SK-N-SH treated with all-trans-retinoic acid at 6 μM for 48 hours (cell line): ENCODE data around the gene EDAR.

ENCODE experiments used
- ATAC-seq: fragments of 200-7000 bp; cut with Tn5 transposase; 3 replicates; pipeline ENCODE4 v1.9.1; 2020; ENCODE audit warnings: mild to moderate bottlenecking, moderate library complexity
- ARNTL ChIP-seq: fragments of 450-650 bp; formaldehyde crosslinking; IDR thresholded peaks from 2 replicates; pipeline ENCODE4 v1.5.0; 2020; ENCODE audit warnings: low read depth, mild to moderate bottlenecking, moderate library complexity, borderline replicate concordance
- BACH2 ChIP-seq: fragments of 250-450 bp; sonication (Bioruptor Pico); IDR thresholded peaks from 2 replicates; pipeline ENCODE4 v1.9.0; 2021; ENCODE audit warnings: mild to moderate bottlenecking, borderline replicate concordance
- CREB5 ChIP-seq: fragments of 250-450 bp; sonication (Bioruptor Pico); IDR thresholded peaks from 2 replicates; pipeline ENCODE4 v1.5.1; 2020; ENCODE audit warnings: low read depth, mild to moderate bottlenecking, moderate library complexity
- CSDC2 ChIP-seq: fragments of 250-450 bp; sonication (Bioruptor Pico); IDR thresholded peaks from 2 replicates; pipeline ENCODE4 v1.5.0; 2020; ENCODE audit warnings: mild to moderate bottlenecking, moderate library complexity
- CSRNP3 ChIP-seq: fragments of 250-450 bp; sonication (Bioruptor Pico); IDR thresholded peaks from 2 replicates; pipeline ENCODE4 v1.5.1; 2021; ENCODE audit warnings: mild to moderate bottlenecking, moderate library complexity
- ESRRG ChIP-seq: fragments of 250-450 bp; sonication (Bioruptor Pico); IDR thresholded peaks from 2 replicates; pipeline ENCODE4 v1.6.1; 2021; ENCODE audit warnings: mild to moderate bottlenecking
- ISL1 ChIP-seq: fragments of 250-450 bp; sonication (Bioruptor Pico); IDR thresholded peaks from 2 replicates; pipeline ENCODE4 v2.1.2; 2022; ENCODE audit warnings: mild to moderate bottlenecking, moderate library complexity
- OSR1 ChIP-seq: fragments of 250-450 bp; sonication (Bioruptor Pico); IDR thresholded peaks from 2 replicates; pipeline ENCODE4 v1.8.0; 2022; ENCODE audit warnings: moderate library complexity, mild to moderate bottlenecking, inconsistent platforms
- PATZ1 ChIP-seq: fragments of 250-450 bp; sonication (Bioruptor Pico); IDR thresholded peaks from 2 replicates; pipeline ENCODE4 v1.8.0; 2020; ENCODE audit warnings: mild to moderate bottlenecking, moderate library complexity, borderline replicate concordance
- PPARA ChIP-seq: fragments of 250-450 bp; sonication (Bioruptor Pico); IDR thresholded peaks from 2 replicates; pipeline ENCODE4 v1.5.0; 2020; ENCODE audit warnings: mild to moderate bottlenecking, borderline replicate concordance
- SNAI2 ChIP-seq: fragments of 250-450 bp; sonication (Bioruptor Pico); IDR thresholded peaks from 2 replicates; pipeline ENCODE4 v1.5.0; 2020; ENCODE audit warnings: mild to moderate bottlenecking, moderate library complexity
- TCF4 ChIP-seq: fragments of 250-450 bp; sonication (Bioruptor Pico); IDR thresholded peaks from 2 replicates; pipeline ENCODE4 v1.8.0; 2021; ENCODE audit warnings: mild to moderate bottlenecking, moderate library complexity, borderline replicate concordance
- TOX ChIP-seq: fragments of 250-450 bp; sonication (Bioruptor Pico); IDR thresholded peaks from 2 replicates; pipeline ENCODE4 v1.8.0; 2021; ENCODE audit warnings: mild to moderate bottlenecking, moderate library complexity, borderline replicate concordance
- TSHZ2 ChIP-seq: fragments of 250-450 bp; sonication (Bioruptor Pico); IDR thresholded peaks from 2 replicates; pipeline ENCODE4 v1.5.0; 2020; ENCODE audit warnings: mild to moderate bottlenecking, moderate library complexity
- ZC3H10 ChIP-seq: fragments of 250-450 bp; sonication (Bioruptor Pico); IDR thresholded peaks from 2 replicates; pipeline ENCODE4 v1.5.1; 2021; ENCODE audit warnings: mild to moderate bottlenecking, moderate library complexity
- ZFP3 ChIP-seq: fragments of 250-450 bp; sonication (Bioruptor Pico); IDR thresholded peaks from 2 replicates; pipeline ENCODE4 v1.5.0; 2020; ENCODE audit warnings: mild to moderate bottlenecking, moderate library complexity
- ZFP30 ChIP-seq: fragments of 450-650 bp; formaldehyde crosslinking; IDR thresholded peaks from 2 replicates; pipeline ENCODE4 v1.5.0; 2022; ENCODE audit warnings: mild to moderate bottlenecking, moderate library complexity
- ZNF565 ChIP-seq: fragments of 450-650 bp; formaldehyde crosslinking; conservative IDR thresholded peaks from 2 replicates; pipeline ENCODE4 v1.5.0; 2020; ENCODE audit warnings: low read depth, mild to moderate bottlenecking, moderate library complexity
- ZNF8 ChIP-seq: fragments of 450-650 bp; formaldehyde crosslinking; IDR thresholded peaks from 2 replicates; pipeline ENCODE4 v1.5.0; 2020; ENCODE audit warnings: mild to moderate bottlenecking, moderate library complexity

EDAR gene

GRCh38 chr2:108918941-108919341 lies 70.1 kb downstream of the EDAR start (continued):
- TF ChIP-seq CREB5 (CRISPR knock-in tag) (no peak), SNAI2 (CRISPR knock-in tag) (no peak), TSHZ2 (CRISPR knock-in tag) (no peak), ARNTL (no peak), PATZ1 (CRISPR knock-in tag) (no peak)

GRCh38 chr2:108918156-108918874 lies 70.7 kb downstream of the EDAR start:
- no peak for ATAC-seq

GRCh38 chr2:108917526-108917925 lies 71.5 kb downstream of the EDAR start:
- TF ChIP-seq ZC3H10 (CRISPR knock-in tag) = no peak
- no peak for TF ChIP-seq TOX (CRISPR knock-in tag)
- no peak for ATAC-seq

More at GRCh38 chr2:108918156-108918874, 70.7 kb downstream of the EDAR start:
- TF ChIP-seq CSDC2 (CRISPR knock-in tag) (no peak), ARNTL (no peak), ISL1 (CRISPR knock-in tag) (no peak), BACH2 (CRISPR knock-in tag) (no peak), ESRRG (no peak), CSRNP3 (CRISPR knock-in tag) (no peak), ZFP30 (CRISPR knock-in tag) (no peak), ZNF565 (CRISPR knock-in tag) (no peak), TCF4 (CRISPR knock-in tag) (no peak), ZC3H10 (CRISPR knock-in tag) (no peak), PPARA (CRISPR knock-in tag) (no peak)

- no peak for ATAC-seq
- TF ChIP-seq OSR1 (CRISPR knock-in tag) = no peak
- no peak for TF ChIP-seq SNAI2 (CRISPR knock-in tag)
Measured at GRCh38 chr2:108916796-108917421, 72.1 kb downstream of the EDAR start.

- ATAC-seq = no peak
- no peak for TF ChIP-seq ZNF565 (CRISPR knock-in tag)
- TF ChIP-seq ZNF8 (CRISPR knock-in tag) = no peak
- TF ChIP-seq PATZ1 (CRISPR knock-in tag) = no peak
- no peak for TF ChIP-seq ZC3H10 (CRISPR knock-in tag)
- no peak for TF ChIP-seq ZFP30 (CRISPR knock-in tag)
- no peak for TF ChIP-seq OSR1 (CRISPR knock-in tag)
- TF ChIP-seq ZFP3 (CRISPR knock-in tag) = no peak
- TF ChIP-seq ISL1 (CRISPR knock-in tag) = no peak
- no peak for TF ChIP-seq BACH2 (CRISPR knock-in tag)
- no peak for TF ChIP-seq CSDC2 (CRISPR knock-in tag)
- no peak for TF ChIP-seq TSHZ2 (CRISPR knock-in tag)
- no peak for TF ChIP-seq TCF4 (CRISPR knock-in tag)
- no peak for TF ChIP-seq ESRRG
Measured at GRCh38 chr2:108916122-108916795, 72.8 kb downstream of the EDAR start.
